GM23338 (cell line): Measurements from ENCODE around the gene CDC6. TPM values are rescaled to one million over a fixed set of nuclear protein-coding genes. Genes with fewer than 3 reads are reported as not detected.

Experiments
- ATAC-seq: fragments of 200-7000 bp; cut with Tn5 transposase; 3 replicates; pipeline ENCODE4 v1.9.1; 2020
- DNase-seq: peaks from one replicate; pipeline ENCODE4 v3.0.0-alpha.2; 2015; ENCODE audit warnings: low spot score
- H2AFZ ChIP-seq: fragments of 200-600 bp; sonication (generic); 2 replicates; pipeline ENCODE4 v1.8.0; 2016; ENCODE audit warnings: antibody characterized with exemption, mild to moderate bottlenecking, moderate library complexity
- H3F3A ChIP-seq: fragments of 200-600 bp; sonication (generic); replicated peaks from 2 replicates; pipeline ENCODE4 v1.8.0; 2017; ENCODE audit warnings: antibody characterized with exemption, mixed run types, low read depth
- H3K27ac ChIP-seq: fragments of 200-600 bp; sonication (generic); 2 replicates; pipeline ENCODE4 v1.6.1; 2016; ENCODE audit warnings: low read depth
- H3K27me3 ChIP-seq: fragments of 200-600 bp; sonication (generic); 2 replicates; pipeline ENCODE4 v1.8.0; 2016; ENCODE audit warnings: mild to moderate bottlenecking, mixed run types, moderate library complexity; ENCODE audit not compliant: insufficient read depth
- H3K36me3 ChIP-seq: fragments of 200-600 bp; sonication (generic); 2 replicates; pipeline ENCODE4 v1.8.0; 2016; ENCODE audit warnings: mild to moderate bottlenecking; ENCODE audit not compliant: insufficient read depth
- H3K4me1 ChIP-seq: fragments of 200-600 bp; sonication (generic); 2 replicates; pipeline ENCODE4 v1.8.0; 2016; ENCODE audit warnings: mild to moderate bottlenecking, moderate library complexity; ENCODE audit not compliant: insufficient read depth
- H3K4me2 ChIP-seq: fragments of 200-600 bp; sonication (generic); 2 replicates; pipeline ENCODE4 v1.7.1; 2017; ENCODE audit warnings: mixed run types
- H3K4me3 ChIP-seq: fragments of 200-600 bp; sonication (generic); 2 replicates; pipeline ENCODE4 v1.6.1; 2016; ENCODE audit warnings: mixed run types
- H3K79me2 ChIP-seq: fragments of 200-600 bp; sonication (generic); replicated peaks from 2 replicates; pipeline ENCODE4 v1.8.0; 2017; ENCODE audit warnings: mild to moderate bottlenecking; ENCODE audit not compliant: insufficient read depth
- H3K9me2 ChIP-seq: fragments of 200-600 bp; sonication (generic); 2 replicates; pipeline ENCODE4 v1.8.0; 2017; ENCODE audit not compliant: insufficient read depth
- H4K20me1 ChIP-seq: fragments of 200-600 bp; sonication (generic); replicated peaks from 2 replicates; pipeline ENCODE4 v1.8.0; 2017; ENCODE audit warnings: mild to moderate bottlenecking; ENCODE audit not compliant: insufficient read depth
- H3K27ac Mint-ChIP-seq: 2 replicates; pipeline ENCODE4 v1.8.0; 2020; ENCODE audit warnings: inconsistent platforms, mild to moderate bottlenecking, moderate library complexity, mixed read lengths
- H3K27me3 Mint-ChIP-seq: 3 replicates; pipeline ENCODE4 v1.8.0; 2022; ENCODE audit warnings: low read depth, mild to moderate bottlenecking, moderate library complexity, mixed read lengths, inconsistent platforms; ENCODE audit not compliant: insufficient read depth, poor library complexity
- H3K36me3 Mint-ChIP-seq: 3 replicates; pipeline ENCODE4 v1.8.0; 2021; ENCODE audit warnings: low read depth, mild to moderate bottlenecking, inconsistent platforms, moderate library complexity, mixed read lengths
- H3K4me1 Mint-ChIP-seq: 3 replicates; pipeline ENCODE4 v1.8.0; 2020; ENCODE audit warnings: mild to moderate bottlenecking, inconsistent platforms, mixed read lengths
- H3K4me3 Mint-ChIP-seq: 3 replicates; pipeline ENCODE4 v1.8.0; 2021; ENCODE audit warnings: moderate library complexity, mild to moderate bottlenecking, inconsistent platforms, mixed read lengths
- H3K9me3 Mint-ChIP-seq: 3 replicates; pipeline ENCODE4 v1.8.0; 2020; ENCODE audit warnings: moderate library complexity, mild to moderate bottlenecking, inconsistent platforms, mixed read lengths
- ETS1 ChIP-seq: IDR thresholded peaks from 2 replicates; pipeline ENCODE4 v1.6.1; 2016; ENCODE audit warnings: antibody characterized with exemption
- EZH2phosphoT487 ChIP-seq: fragments of 200-600 bp; sonication (generic); IDR thresholded peaks from one replicate; pipeline ENCODE4 v1.8.1; 2018; ENCODE audit warnings: antibody characterized with exemption; ENCODE audit not compliant: unreplicated experiment
- POLR2AphosphoS5 ChIP-seq: IDR thresholded peaks from 2 replicates; pipeline ENCODE4 v1.6.1; 2016; ENCODE audit warnings: antibody characterized with exemption, low read depth
- REST ChIP-seq: IDR thresholded peaks from one replicate; pipeline ENCODE4 v1.6.1; 2018; ENCODE audit warnings: antibody characterized with exemption; ENCODE audit not compliant: unreplicated experiment
- STAT1 ChIP-seq: IDR thresholded peaks from one replicate; pipeline ENCODE4 v1.6.1; 2016; ENCODE audit warnings: antibody characterized with exemption; ENCODE audit not compliant: unreplicated experiment
- ZNF331 ChIP-seq: fragments of 250-450 bp; sonication (Bioruptor Pico); IDR thresholded peaks from 2 replicates; pipeline ENCODE4 v1.5.0; 2020; ENCODE audit warnings: low read depth, mild to moderate bottlenecking, moderate library complexity
- polyA plus RNA-seq: library from polyadenylated mRNA; unstranded; fragments of >200 nt; fragmentation: Nextera tagmentation; extraction: Ambion mirVana; gene quantifications from 2 replicates; pipeline ENCODE4 v1.2.1, GENCODE V29; 2016
- total RNA-seq: library from RNA; depleted of rRNA; stranded (reverse); fragments of >200 nt; shearing (Covaris generic); gene quantifications from 2 replicates; pipeline ENCODE4 v1.2.3, GENCODE V29; 2014

The CDC6 gene
- total and polyA plus RNA-seq, 2 experiments from 2014 or later = 46.2 to 79.9 TPM

- no peak for TF ChIP-seq ETS1
- TF ChIP-seq STAT1 = no peak
- TF ChIP-seq POLR2AphosphoS5 = no peak
- TF ChIP-seq ZNF331 (CRISPR knock-in tag) = no peak
- no peak for TF ChIP-seq REST
These were observed 3.6 kb downstream of the CDC6 start (continued) for GRCh38 chr17:40291281-40291664.

- DNase-seq (no peak), ATAC-seq (no peak)
- TF ChIP-seq EZH2phosphoT487 (no peak), POLR2AphosphoS5 (no peak), STAT1 (no peak), ETS1 (no peak)
- Histone ChIP-seq H3K79me2 (peaks cover 52% of the 10 kb centered on the region), H4K20me1 (peaks cover 35% of the 10 kb centered on the region), H3K4me3 (no peak overlapping the region), H3K4me1 (peaks cover 29% of the 10 kb centered on the region), H3K27me3 (no peaks in the 10 kb centered on the region), H3F3A (peaks cover 15% of the 10 kb centered on the region), H2AFZ (no peak overlapping the region), H3K36me3 (peaks cover 73% of the 10 kb centered on the region), H3K27ac (no peak overlapping the region), H3K9me2 (no peaks in the 10 kb centered on the region), H3K4me2 (no peak overlapping the region)
- Mint-ChIP-seq H3K27ac (peak overlapping the region; percentile 45; the same call in 1 of the 2 replicates), H3K4me1 (peaks cover 57% of the 10 kb centered on the region), H3K4me3 (no peak overlapping the region), H3K9me3 (no peaks in the 10 kb centered on the region; the same call in 2 of the 3 replicates), H3K36me3 (peaks cover 93% of the 10 kb centered on the region), H3K27me3 (peaks cover 11% of the 10 kb centered on the region)
These were observed 5.7 kb downstream of the CDC6 start for GRCh38 chr17:40293363-40293762.
